ENCODE results near the gene LPCAT1. TPM values are rescaled to one million over a fixed set of nuclear protein-coding genes. Genes with fewer than 3 reads are reported as not detected.
A peak's percentile ranks its signal among the peaks of the same experiment; 100 is the strongest.

Gene LPCAT1
- total RNA-seq, 1 donor from 2014 or later: 108 TPM

DNA sequence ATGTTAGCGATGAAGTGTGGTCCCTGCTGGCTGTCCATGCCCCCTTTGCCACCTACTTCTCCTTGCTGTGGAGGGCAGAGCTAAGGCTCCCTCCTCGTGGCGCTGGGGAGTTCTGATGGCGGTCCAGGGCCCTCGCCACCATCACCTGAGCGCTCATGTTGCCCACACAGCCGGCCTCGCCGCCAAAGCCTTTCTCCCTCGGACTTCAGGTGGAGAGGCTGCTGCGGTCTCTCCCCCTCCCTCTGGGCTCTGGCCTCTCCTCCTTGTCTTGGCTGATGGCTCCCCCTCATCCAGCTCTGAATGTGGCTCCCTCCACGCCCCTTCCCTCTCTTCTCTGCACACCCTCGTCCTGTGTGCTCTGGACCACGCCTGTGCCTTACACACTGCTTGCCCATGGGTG, 14.5 kb upstream of the LPCAT1 start:
- H3K9me3 Mint-ChIP-seq: peaks cover 3% of the 10 kb centered on the region
- H3K4me2 ChIP-seq: no peak overlapping the region
- no peak overlapping the region for H2AFZ ChIP-seq (replicated peaks)
- no peaks in the 10 kb centered on the region for H3K79me2 ChIP-seq (ENCODE audit: low read depth)
- H3K36me3 Mint-ChIP-seq: no peaks in the 10 kb centered on the region
- TF ChIP-seq EZH2 (IDR thresholded peaks at IDR 0.05): no peak
- TF ChIP-seq EZH2phosphoT487 (IDR thresholded peaks at IDR 0.05): no peak
- TF ChIP-seq, protein P1, sequence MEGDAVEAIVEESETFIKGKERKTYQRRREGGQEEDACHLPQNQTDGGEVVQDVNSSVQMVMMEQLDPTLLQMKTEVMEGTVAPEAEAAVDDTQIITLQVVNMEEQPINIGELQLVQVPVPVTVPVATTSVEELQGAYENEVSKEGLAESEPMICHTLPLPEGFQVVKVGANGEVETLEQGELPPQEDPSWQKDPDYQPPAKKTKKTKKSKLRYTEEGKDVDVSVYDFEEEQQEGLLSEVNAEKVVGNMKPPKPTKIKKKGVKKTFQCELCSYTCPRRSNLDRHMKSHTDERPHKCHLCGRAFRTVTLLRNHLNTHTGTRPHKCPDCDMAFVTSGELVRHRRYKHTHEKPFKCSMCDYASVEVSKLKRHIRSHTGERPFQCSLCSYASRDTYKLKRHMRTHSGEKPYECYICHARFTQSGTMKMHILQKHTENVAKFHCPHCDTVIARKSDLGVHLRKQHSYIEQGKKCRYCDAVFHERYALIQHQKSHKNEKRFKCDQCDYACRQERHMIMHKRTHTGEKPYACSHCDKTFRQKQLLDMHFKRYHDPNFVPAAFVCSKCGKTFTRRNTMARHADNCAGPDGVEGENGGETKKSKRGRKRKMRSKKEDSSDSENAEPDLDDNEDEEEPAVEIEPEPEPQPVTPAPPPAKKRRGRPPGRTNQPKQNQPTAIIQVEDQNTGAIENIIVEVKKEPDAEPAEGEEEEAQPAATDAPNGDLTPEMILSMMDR (IDR thresholded peaks at IDR 0.05): no peak
- no peak overlapping the region for H3K27ac ChIP-seq
- peaks cover 5% of the 10 kb centered on the region for H3K27me3 Mint-ChIP-seq (ENCODE audit: insufficient read depth, low read depth)
- H3K9ac ChIP-seq: no peak overlapping the region
- no peak overlapping the region for H3K4me3 Mint-ChIP-seq
- no peaks in the 10 kb centered on the region for H3K4me1 ChIP-seq
- H3F3A ChIP-seq (ENCODE audit: low read depth): no peaks in the 10 kb centered on the region
- no peaks in the 10 kb centered on the region for H3K36me3 ChIP-seq
- no peak overlapping the region for H3K4me3 ChIP-seq
- DNase-seq (ENCODE audit: low spot score): no peak
- H3K4me1 Mint-ChIP-seq: no peaks in the 10 kb centered on the region
- no peaks in the 10 kb centered on the region for H4K20me1 ChIP-seq (ENCODE audit: low read depth)
- no peaks in the 10 kb centered on the region for H3K9me3 ChIP-seq (ENCODE audit: low read depth)
- no peak overlapping the region for H3K27ac Mint-ChIP-seq
- H3K27me3 ChIP-seq: no peaks in the 10 kb centered on the region

GRCh38 chr5:1537603-1538154, 13.9 kb upstream of the LPCAT1 start:
- TF ChIP-seq EZH2phosphoT487 (IDR thresholded peaks at IDR 0.05): no peak
- Histone ChIP-seq H3K4me2 (no peak overlapping the region), H3K27ac (no peak overlapping the region)

DNA sequence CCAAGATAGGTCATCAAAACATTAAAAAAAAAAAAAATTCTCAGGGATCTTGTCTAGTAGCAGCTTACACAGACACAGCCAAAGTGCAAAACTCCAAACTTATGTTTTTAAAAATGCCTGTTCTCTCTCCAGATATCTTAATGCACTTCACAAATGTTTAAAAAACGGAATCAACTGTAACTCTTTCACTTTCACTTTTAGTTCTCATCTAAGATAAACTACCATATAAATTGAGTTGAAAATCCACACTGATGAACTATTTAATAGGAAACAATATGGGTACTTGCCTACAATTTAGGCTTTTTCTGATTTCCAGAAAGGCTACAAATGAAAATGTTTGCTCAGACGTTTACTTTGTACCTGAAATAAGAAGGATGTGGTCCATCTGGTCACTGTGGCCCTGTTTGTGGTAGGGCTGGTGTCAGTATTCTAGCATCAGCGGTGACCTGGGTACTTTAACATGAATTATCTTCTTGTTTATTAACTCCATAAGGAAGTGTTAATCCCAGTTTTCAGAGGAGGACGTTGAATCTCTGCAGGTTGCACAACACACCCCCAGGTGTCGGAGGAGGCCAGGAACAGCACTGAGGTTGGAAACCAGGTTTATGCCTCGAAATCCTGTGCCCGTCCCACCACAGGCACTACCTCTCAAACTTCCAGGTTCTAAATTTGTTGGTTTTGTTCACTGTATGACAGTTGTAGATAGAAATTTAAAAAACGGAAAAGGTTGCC, 13.3 kb upstream of the LPCAT1 start:
- Histone ChIP-seq H3K79me2 (ENCODE audit: low read depth) (no peaks in the 10 kb centered on the region), H3K4me1 (no peaks in the 10 kb centered on the region), H3K27ac (no peak overlapping the region), H3K36me3 (no peaks in the 10 kb centered on the region), H3K4me3 (no peak overlapping the region), H4K20me1 (ENCODE audit: low read depth) (no peaks in the 10 kb centered on the region), H3F3A (ENCODE audit: low read depth) (no peaks in the 10 kb centered on the region), H2AFZ (replicated peaks) (no peak overlapping the region), H3K27me3 (no peaks in the 10 kb centered on the region), H3K9ac (no peak overlapping the region), H3K4me2 (no peak overlapping the region), H3K9me3 (ENCODE audit: low read depth) (no peaks in the 10 kb centered on the region)
- Mint-ChIP-seq H3K27ac (no peak overlapping the region), H3K36me3 (no peaks in the 10 kb centered on the region), H3K27me3 (ENCODE audit: insufficient read depth, low read depth) (peaks cover 5% of the 10 kb centered on the region), H3K4me1 (no peaks in the 10 kb centered on the region), H3K4me3 (peak overlapping the region; percentile 15), H3K9me3 (peaks cover 3% of the 10 kb centered on the region)
- DNase-seq (ENCODE audit: low spot score): no peak
- TF ChIP-seq, protein P1 (IDR thresholded peaks at IDR 0.05): no peak
- TF ChIP-seq EZH2 (IDR thresholded peaks at IDR 0.05): no peak

More at GRCh38 chr5:1537603-1538154, 13.9 kb upstream of the LPCAT1 start:
- Histone ChIP-seq H3K9ac (no peak overlapping the region), H4K20me1 (ENCODE audit: low read depth) (no peaks in the 10 kb centered on the region), H3K4me3 (no peak overlapping the region), H3K9me3 (ENCODE audit: low read depth) (no peaks in the 10 kb centered on the region), H3F3A (ENCODE audit: low read depth) (no peaks in the 10 kb centered on the region), H2AFZ (replicated peaks) (no peak overlapping the region), H3K27me3 (no peaks in the 10 kb centered on the region), H3K4me1 (no peaks in the 10 kb centered on the region), H3K36me3 (no peaks in the 10 kb centered on the region), H3K79me2 (ENCODE audit: low read depth) (no peaks in the 10 kb centered on the region)
- H3K36me3 Mint-ChIP-seq: no peaks in the 10 kb centered on the region
- no peak for DNase-seq (ENCODE audit: low spot score)
- H3K4me1 Mint-ChIP-seq: no peaks in the 10 kb centered on the region
- peaks cover 5% of the 10 kb centered on the region for H3K27me3 Mint-ChIP-seq (ENCODE audit: insufficient read depth, low read depth)
- no peak overlapping the region for H3K27ac Mint-ChIP-seq
- no peak overlapping the region for H3K4me3 Mint-ChIP-seq
- peaks cover 3% of the 10 kb centered on the region for H3K9me3 Mint-ChIP-seq

DNA sequence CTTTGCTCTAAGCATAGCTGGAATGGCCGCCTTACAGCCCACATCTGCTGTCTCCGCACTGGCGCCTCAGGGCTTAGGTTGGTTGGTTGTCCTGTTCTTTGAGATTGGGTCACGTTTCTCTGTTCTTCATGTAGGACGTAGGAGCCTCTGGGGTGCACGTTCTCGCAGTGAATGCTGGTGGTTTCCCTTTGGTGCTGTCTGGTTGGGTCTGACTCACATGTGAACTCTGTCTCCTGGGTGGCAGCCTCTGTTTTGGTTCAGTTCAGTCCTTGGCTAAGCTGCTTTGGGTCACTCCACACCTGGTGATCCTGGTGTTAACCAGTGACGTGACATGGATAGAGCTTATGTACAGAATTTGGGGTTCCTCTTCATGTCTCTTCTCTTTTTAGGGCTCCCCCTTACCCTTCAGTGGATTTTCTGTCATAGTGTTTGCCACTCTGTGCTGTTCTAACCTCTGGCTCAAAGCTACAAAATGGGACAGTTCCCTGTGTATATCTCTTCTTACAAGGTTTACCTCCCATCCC, 12.6 kb upstream of the LPCAT1 start:
- H3K4me2 ChIP-seq: no peak overlapping the region
- peaks cover 5% of the 10 kb centered on the region for H3K27me3 Mint-ChIP-seq (ENCODE audit: insufficient read depth, low read depth)
- no peaks in the 10 kb centered on the region for H3K4me1 ChIP-seq
- no peaks in the 10 kb centered on the region for H3K36me3 Mint-ChIP-seq
- H3K27me3 ChIP-seq: no peaks in the 10 kb centered on the region
- TF ChIP-seq, protein P1 (IDR thresholded peaks at IDR 0.05): no peak
- no peak for TF ChIP-seq EZH2 (IDR thresholded peaks at IDR 0.05)
- no peak for TF ChIP-seq EZH2phosphoT487 (IDR thresholded peaks at IDR 0.05)
- H2AFZ ChIP-seq (replicated peaks): no peak overlapping the region
- H3K4me3 ChIP-seq: no peak overlapping the region
- DNase-seq (ENCODE audit: low spot score): no peak
- no peaks in the 10 kb centered on the region for H3K79me2 ChIP-seq (ENCODE audit: low read depth)
- no peaks in the 10 kb centered on the region for H3K9me3 ChIP-seq (ENCODE audit: low read depth)
- no peak overlapping the region for H3K4me3 Mint-ChIP-seq
- no peak overlapping the region for H3K27ac Mint-ChIP-seq
- H3K9ac ChIP-seq: no peak overlapping the region
- no peaks in the 10 kb centered on the region for H3F3A ChIP-seq (ENCODE audit: low read depth)
- no peaks in the 10 kb centered on the region for H3K4me1 Mint-ChIP-seq
- no peaks in the 10 kb centered on the region for H3K36me3 ChIP-seq
- peaks cover 3% of the 10 kb centered on the region for H3K9me3 Mint-ChIP-seq
- no peak overlapping the region for H3K27ac ChIP-seq
- H4K20me1 ChIP-seq (ENCODE audit: low read depth): no peaks in the 10 kb centered on the region

Data from neural progenitor cell (in vitro differentiated cells).